ENCODE data around the gene MRTFB. TPM values are rescaled to one million over a fixed set of nuclear protein-coding genes. Genes with fewer than 3 reads are reported as not detected.

MRTFB gene
- total RNA-seq, 4 donors from 2014 or later: 12.7 to 20.4 (median 14.8) TPM

GRCh38 chr16:14133907-14134306 lies 62.8 kb downstream of the MRTFB start:
- no peak for ATAC-seq
- Histone ChIP-seq H3K9me3 (no peaks in the 10 kb centered on the region), H3K4me1 (peaks cover 4 to 8% of the 10 kb centered on the region in 2 donors), H3K36me3 (no peaks in the 10 kb centered on the region), H3K27me3 (no peaks in the 10 kb centered on the region), H3K27ac (no peak overlapping the region), H3K4me3 (no peak overlapping the region)
- no peak for DNase-seq
- TF ChIP-seq POLR2A (IDR thresholded peaks at IDR 0.05) (no peak), CTCF (IDR thresholded peaks at IDR 0.05 in 4 of 5, conservative IDR thresholded peaks at IDR 0.05 in 1 of 5) (no peak)
- intact Hi-C loops (cut with DNase I; ENCODE audit: low total_unique reads) (no loop called here), in situ Hi-C loops (cut with MboI; ENCODE audit: low sequenced_read_pairs in 4 of 4) (no loop called here)

- DNase-seq: no peak
- intact Hi-C loops (cut with DNase I; ENCODE audit: low total_unique reads): no loop called here
- no peak for TF ChIP-seq POLR2A (IDR thresholded peaks at IDR 0.05)
- no peak for TF ChIP-seq CTCF (IDR thresholded peaks at IDR 0.05 in 4 of 5, conservative IDR thresholded peaks at IDR 0.05 in 1 of 5)
- in situ Hi-C loops (cut with MboI; ENCODE audit: low sequenced_read_pairs in 4 of 4): no loop called here
- Histone ChIP-seq H3K36me3 (peaks cover 0 to 2% of the 10 kb centered on the region in 2 donors), H3K27me3 (no peaks in the 10 kb centered on the region), H3K27ac (no peak overlapping the region), H3K4me1 (peaks cover 3 to 8% of the 10 kb centered on the region in 2 donors), H3K4me3 (no peak overlapping the region), H3K9me3 (no peaks in the 10 kb centered on the region)
- ATAC-seq: no peak
These were observed 64.6 kb downstream of the MRTFB start for GRCh38 chr16:14135704-14136103.

- intact Hi-C loops (cut with DNase I; ENCODE audit: low total_unique reads) (no loop called here), in situ Hi-C loops (cut with MboI; ENCODE audit: low sequenced_read_pairs in 4 of 4) (no loop called here)
- Histone ChIP-seq H3K36me3 (peaks cover 0 to 9% of the 10 kb centered on the region in 2 donors), H3K27ac (no peak overlapping the region), H3K9me3 (no peaks in the 10 kb centered on the region), H3K4me3 (no peak overlapping the region), H3K4me1 (no peaks in the 10 kb centered on the region), H3K27me3 (no peaks in the 10 kb centered on the region)
- no peak for TF ChIP-seq CTCF (IDR thresholded peaks at IDR 0.05 in 4 of 5, conservative IDR thresholded peaks at IDR 0.05 in 1 of 5)
- TF ChIP-seq POLR2A (IDR thresholded peaks at IDR 0.05): no peak
- DNase-seq (no peak), ATAC-seq (no peak)
These were observed 68.8 kb downstream of the MRTFB start for GRCh38 chr16:14139872-14140271.

- ATAC-seq: no peak
- Histone ChIP-seq H3K9me3 (no peaks in the 10 kb centered on the region), H3K27me3 (no peaks in the 10 kb centered on the region), H3K27ac (no peak overlapping the region), H3K36me3 (peaks cover 0 to 9% of the 10 kb centered on the region in 2 donors), H3K4me3 (no peak overlapping the region), H3K4me1 (peaks cover 3 to 7% of the 10 kb centered on the region in 2 donors)
- in situ Hi-C loops (cut with MboI; ENCODE audit: low sequenced_read_pairs in 4 of 4) (no loop called here), intact Hi-C loops (cut with DNase I; ENCODE audit: low total_unique reads) (no loop called here)
- TF ChIP-seq CTCF (IDR thresholded peaks at IDR 0.05 in 4 of 5, conservative IDR thresholded peaks at IDR 0.05 in 1 of 5) (no peak), POLR2A (IDR thresholded peaks at IDR 0.05) (no peak)
- no peak for DNase-seq
These were observed 69.8 kb downstream of the MRTFB start for GRCh38 chr16:14140923-14141322.

GRCh38 chr16:14146445-14146844 lies 75.3 kb downstream of the MRTFB start:
- H3K27me3 ChIP-seq: no peaks in the 10 kb centered on the region
- no peak for TF ChIP-seq POLR2A (IDR thresholded peaks at IDR 0.05)
- no peak for TF ChIP-seq CTCF (IDR thresholded peaks at IDR 0.05 in 4 of 5, conservative IDR thresholded peaks at IDR 0.05 in 1 of 5)
- intact Hi-C loops (cut with DNase I; ENCODE audit: low total_unique reads) (no loop called here), in situ Hi-C loops (cut with MboI; ENCODE audit: low sequenced_read_pairs in 4 of 4) (no loop called here)
- ATAC-seq (no peak), DNase-seq (no peak)
- peaks cover 0 to 1% of the 10 kb centered on the region in 2 donors for H3K36me3 ChIP-seq
- no peaks in the 10 kb centered on the region for H3K9me3 ChIP-seq
- no peak overlapping the region for H3K27ac ChIP-seq
- H3K4me3 ChIP-seq: no peak overlapping the region
- peaks cover 4 to 27% of the 10 kb centered on the region in 2 donors for H3K4me1 ChIP-seq

Data from gastrocnemius medialis (tissue), 4 donors.